Body of pancreas (tissue), 4 donors: ENCODE data around the gene CIAPIN1. TPM values are rescaled to one million over a fixed set of nuclear protein-coding genes. Genes with fewer than 3 reads are reported as not detected.

Experiments used
- ATAC-seq: fragments of 150-250 bp; one replicate; pipeline ENCODE4 v1.9.1; 2016
- DNase-seq, 4 donors: peaks; one replicate each; pipeline ENCODE4 v3.0.0-alpha.2; 2019
- H3K27ac ChIP-seq, 4 donors: fragments of 200-600 bp; sonication (generic); 1 replicate in 3 of 4; 2 replicates in 1 of 4; pipeline versions ENCODE4 v1.5.1 to v1.6.1; 2016 to 2019; ENCODE audit warnings: mild to moderate bottlenecking in 1 of 4, mixed read lengths in 1 of 4, moderate library complexity in 1 of 4
- H3K27me3 ChIP-seq, 2 donors: fragments of 200-600 bp; sonication (generic); one replicate each; pipeline ENCODE4 v1.6.0; 2016; ENCODE audit warnings: mild to moderate bottlenecking in 1 of 2
- H3K36me3 ChIP-seq, 2 donors: fragments of 200-600 bp; sonication (generic); replicated peaks in 1 of 2; 2 replicates each; pipeline ENCODE4 v1.5.1; 2016; ENCODE audit warnings: low read depth in 2 of 2; ENCODE audit not compliant: insufficient read depth in 1 of 2
- H3K4me1 ChIP-seq: fragments of 200-600 bp; sonication (generic); one replicate; pipeline ENCODE4 v1.6.0; 2016
- H3K4me3 ChIP-seq, 2 donors: fragments of 200-600 bp; sonication (generic); 1 replicate in 1 of 2; 2 replicates in 1 of 2; pipeline ENCODE4 v1.5.1; 2016 to 2019
- H3K9me3 ChIP-seq, 3 donors: fragments of 200-600 bp; sonication (generic); 1 replicate in 2 of 3; 2 replicates in 1 of 3; pipeline ENCODE4 v1.5.1; 2016
- CTCF ChIP-seq, 7 experiments: fragments of 450-650 bp in 4 of 7; fragments of 200-600 bp in 3 of 7; sonication (generic) in 3 of 7; IDR thresholded peaks; one replicate each; pipeline ENCODE4 v1.5.1; 2016 to 2019; ENCODE audit warnings: antibody characterized with exemption in 7 of 7
- POLR2A ChIP-seq, 3 donors: fragments of 450-650 bp; IDR thresholded peaks; one replicate each; pipeline ENCODE4 v1.6.1; 2016; ENCODE audit warnings: antibody characterized with exemption in 3 of 3, mild to moderate bottlenecking in 2 of 3
- WGBS, 2 donors: methylation state at CpG; one replicate each; pipeline ENCODE4 v1.1.5; 2017; 5-methylcytosine and 5-hydroxymethylcytosine counted together
- intact Hi-C: fragments of 100-400 bp; cut with DNase I; formaldehyde crosslinking; loops from one replicate; pipeline ENCODE4 v1.15.1; 2023
- total RNA-seq, 2 donors: library from RNA; depleted of rRNA; stranded (reverse); fragments of >200 nt; gene quantifications; one replicate each; pipeline ENCODE4 v1.1.0, GENCODE V29; 2016

The CIAPIN1 gene
- total RNA-seq, 2 donors from 2014 or later: 13.5 to 19.4 TPM

DNA sequence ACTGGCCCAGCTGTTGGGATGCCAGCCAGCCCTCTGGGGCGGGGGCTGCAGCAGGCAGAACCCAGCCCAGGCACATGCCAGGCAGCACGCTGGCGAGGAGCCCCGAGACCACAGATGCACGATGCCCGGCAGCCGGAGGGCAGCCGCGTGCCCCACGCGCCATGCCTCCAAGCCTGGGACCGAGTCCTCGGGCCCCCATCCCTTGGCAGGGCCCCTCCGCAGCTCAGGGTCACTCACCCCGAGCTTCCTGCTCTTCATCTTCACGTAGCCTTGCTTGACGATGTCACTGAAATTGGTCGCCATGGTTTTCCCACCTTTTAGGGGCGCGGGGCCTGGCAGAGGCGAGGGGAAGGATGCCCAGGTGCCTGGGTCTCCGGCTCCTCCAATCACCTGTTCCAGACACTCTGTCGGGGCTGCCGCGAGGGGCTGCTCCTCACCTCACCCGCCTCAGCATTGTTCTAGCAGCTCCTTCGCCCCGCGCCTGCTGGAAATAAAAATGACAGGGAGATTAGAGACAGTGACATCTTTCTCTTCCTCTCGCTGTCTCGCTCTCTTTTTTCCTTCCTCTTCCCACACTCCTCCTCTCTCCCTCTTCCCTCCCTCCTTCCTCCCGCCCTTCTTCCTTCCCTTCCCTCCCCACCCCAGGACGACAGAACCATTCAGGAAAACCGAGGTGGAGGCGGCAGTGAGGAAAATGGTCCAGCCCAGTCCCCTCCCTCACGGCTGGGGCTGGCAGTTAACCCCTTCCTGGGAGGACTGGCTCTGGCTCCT is 32.2 kb upstream of the CIAPIN1 start:
- peak overlapping the region; percentile 58 to 84 (median 68) for H3K27ac ChIP-seq
- H3K4me3 ChIP-seq: no peak overlapping the region
- H3K36me3 ChIP-seq: no peaks in the 10 kb centered on the region
- no peaks in the 10 kb centered on the region for H3K27me3 ChIP-seq
- ATAC-seq: peak; percentile 26
- intact Hi-C loops: no loop called here
- WGBS, 2 donors: 34 to 50% methylated on average over 24 to 32 of the region's 36 CpGs
- H3K4me1 ChIP-seq: peaks cover 70% of the 10 kb centered on the region
- DNase-seq: peak in 1 of 4 donors; percentile 31
- H3K9me3 ChIP-seq: no peaks in the 10 kb centered on the region
- no peak for TF ChIP-seq CTCF (IDR thresholded peaks at IDR 0.05)
- TF ChIP-seq POLR2A (IDR thresholded peaks at IDR 0.05): no peak

- ATAC-seq (no peak), DNase-seq (no peak)
- intact Hi-C loops: no loop called here
- Histone ChIP-seq H3K4me1 (peaks cover 63% of the 10 kb centered on the region), H3K9me3 (no peaks in the 10 kb centered on the region), H3K36me3 (no peaks in the 10 kb centered on the region), H3K4me3 (no peak overlapping the region), H3K27ac (peak overlapping the region in 1 of 4 donors; percentile 84), H3K27me3 (no peaks in the 10 kb centered on the region)
- 62 to 71% methylated on average over 9 to 15 of the region's 15 CpGs for WGBS, 2 donors
- TF ChIP-seq CTCF (IDR thresholded peaks at IDR 0.05) (no peak), POLR2A (IDR thresholded peaks at IDR 0.05) (no peak)
Observed at GRCh38 chr16:57478396-57479204, 31.4 kb upstream of the CIAPIN1 start.

DNA sequence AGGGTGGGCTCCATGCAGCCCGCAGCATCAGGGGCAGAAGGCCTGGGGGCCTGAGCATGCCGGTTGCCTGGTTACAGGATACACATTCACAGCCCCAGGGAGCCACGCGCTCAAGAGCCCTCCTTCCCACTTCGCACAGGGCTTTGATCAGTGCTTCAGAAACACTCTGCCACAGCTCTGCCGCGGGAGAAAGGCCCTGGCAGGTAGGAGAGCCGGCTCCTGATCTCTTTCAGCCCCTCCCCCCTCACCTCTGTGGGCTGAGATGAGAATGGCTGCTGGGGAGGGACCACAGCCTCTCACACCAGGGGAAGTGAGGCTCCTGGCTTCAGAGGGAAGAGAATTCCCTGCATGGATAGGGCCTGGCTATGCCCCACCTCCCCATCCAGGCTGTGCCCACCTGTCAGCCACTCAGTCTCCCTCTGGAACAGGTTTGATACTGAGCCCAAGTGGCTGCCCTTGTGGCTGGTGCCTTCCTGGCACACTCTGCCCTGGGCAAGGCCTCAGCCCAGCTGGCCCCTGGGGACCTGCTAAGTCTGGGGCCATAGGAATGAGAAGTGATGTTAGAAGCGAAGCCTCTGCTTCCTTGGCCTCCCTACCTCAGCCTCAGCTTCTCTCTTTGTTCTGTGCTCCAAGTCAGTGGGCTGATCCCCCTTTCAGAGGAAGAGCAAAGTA is 30.5 kb upstream of the CIAPIN1 start:
- Histone ChIP-seq H3K9me3 (no peaks in the 10 kb centered on the region), H3K4me1 (peaks cover 57% of the 10 kb centered on the region), H3K27ac (peak overlapping the region in 1 of 4 donors; percentile 14), H3K4me3 (no peak overlapping the region), H3K36me3 (peaks cover 0 to 2% of the 10 kb centered on the region in 2 donors), H3K27me3 (no peaks in the 10 kb centered on the region)
- DNase-seq (no peak), ATAC-seq (no peak)
- intact Hi-C loops: no loop called here
- 65 to 69% methylated on average over 6 to 9 of the region's 9 CpGs for WGBS, 2 donors
- TF ChIP-seq POLR2A (IDR thresholded peaks at IDR 0.05) (no peak), CTCF (IDR thresholded peaks at IDR 0.05) (no peak)

- H3K27ac ChIP-seq: peak overlapping the region in 1 of 4 donors; percentile 19
- H3K36me3 ChIP-seq: peaks cover 0 to 2% of the 10 kb centered on the region in 2 donors
- H3K27me3 ChIP-seq: no peaks in the 10 kb centered on the region
- H3K9me3 ChIP-seq: no peaks in the 10 kb centered on the region
- WGBS, 2 donors: 87 to 94% methylated on average over 5 to 6 of the region's 6 CpGs
- no peak for DNase-seq
- peaks cover 64% of the 10 kb centered on the region for H3K4me1 ChIP-seq
- intact Hi-C loops: no loop called here
- ATAC-seq: no peak
- TF ChIP-seq POLR2A (IDR thresholded peaks at IDR 0.05): no peak
- no peak overlapping the region for H3K4me3 ChIP-seq
Observed at GRCh38 chr16:57476546-57477410, 29.6 kb upstream of the CIAPIN1 start.
